Liver (tissue), 3 donors: ENCODE results near the gene DPF3.

Source experiments
- FOXA1 ChIP-seq: IDR thresholded peaks from 2 replicates; pipeline ENCODE4 v1.6.1; 2016; ENCODE audit warnings: antibody characterized with exemption
- GABPA ChIP-seq, 2 donors: IDR thresholded peaks in 1 of 2; conservative IDR thresholded peaks in 1 of 2; 2 replicates each; pipeline ENCODE4 v1.6.1; 2016; ENCODE audit warnings: antibody characterized with exemption in 2 of 2, mild to moderate bottlenecking in 1 of 2, moderate library complexity in 1 of 2
- SP1 ChIP-seq: IDR thresholded peaks from 2 replicates; pipeline ENCODE4 v1.6.1; 2018; ENCODE audit warnings: antibody characterized with exemption, mild to moderate bottlenecking
- TAF1 ChIP-seq: conservative IDR thresholded peaks from 2 replicates; pipeline ENCODE4 v1.6.1; 2016; ENCODE audit warnings: antibody characterized with exemption, mild to moderate bottlenecking
- YY1 ChIP-seq: IDR thresholded peaks from 2 replicates; pipeline ENCODE4 v1.6.1; 2016; ENCODE audit warnings: antibody characterized with exemption, mild to moderate bottlenecking
- TF ChIP-seq, protein P1 (sequence below): IDR thresholded peaks from 2 replicates; pipeline ENCODE4 v1.6.1; 2016; ENCODE audit warnings: antibody characterized with exemption, mild to moderate bottlenecking
- TF ChIP-seq, protein P2 (sequence below): fragments of 150-350 bp; IDR thresholded peaks from 2 replicates; pipeline ENCODE4 v1.5.1; 2017; ENCODE audit warnings: improper control_type of control experiment, low read depth, low read length; ENCODE audit not compliant: missing input control
- donor health status: healthy.
- donor health status: healthy.

DNA sequence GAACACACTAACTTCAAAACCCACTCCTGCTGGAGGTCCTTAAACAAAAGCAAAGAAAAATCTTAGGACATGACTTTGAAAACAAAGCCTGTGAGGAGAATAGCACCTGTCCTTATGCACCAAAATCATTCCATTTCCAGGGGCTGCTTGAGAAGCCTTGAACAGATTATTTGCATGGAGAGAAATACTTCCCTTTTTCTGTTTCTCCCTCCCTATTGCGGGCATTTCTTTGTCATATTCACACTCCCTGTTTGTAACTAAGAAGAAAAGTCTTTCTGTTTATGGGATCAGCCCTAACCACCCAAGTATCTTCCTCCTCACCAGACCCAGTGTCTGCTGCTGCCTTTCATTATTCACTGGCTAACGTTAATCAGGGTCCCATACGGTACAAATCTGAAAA, 218.8 kb downstream of the DPF3 start:
- TF ChIP-seq FOXA1 = no peak
- no peak for TF ChIP-seq YY1
- no peak for TF ChIP-seq GABPA (IDR thresholded peaks at IDR 0.05 in 1 of 2, conservative IDR thresholded peaks at IDR 0.05 in 1 of 2)
- TF ChIP-seq, protein P1, sequence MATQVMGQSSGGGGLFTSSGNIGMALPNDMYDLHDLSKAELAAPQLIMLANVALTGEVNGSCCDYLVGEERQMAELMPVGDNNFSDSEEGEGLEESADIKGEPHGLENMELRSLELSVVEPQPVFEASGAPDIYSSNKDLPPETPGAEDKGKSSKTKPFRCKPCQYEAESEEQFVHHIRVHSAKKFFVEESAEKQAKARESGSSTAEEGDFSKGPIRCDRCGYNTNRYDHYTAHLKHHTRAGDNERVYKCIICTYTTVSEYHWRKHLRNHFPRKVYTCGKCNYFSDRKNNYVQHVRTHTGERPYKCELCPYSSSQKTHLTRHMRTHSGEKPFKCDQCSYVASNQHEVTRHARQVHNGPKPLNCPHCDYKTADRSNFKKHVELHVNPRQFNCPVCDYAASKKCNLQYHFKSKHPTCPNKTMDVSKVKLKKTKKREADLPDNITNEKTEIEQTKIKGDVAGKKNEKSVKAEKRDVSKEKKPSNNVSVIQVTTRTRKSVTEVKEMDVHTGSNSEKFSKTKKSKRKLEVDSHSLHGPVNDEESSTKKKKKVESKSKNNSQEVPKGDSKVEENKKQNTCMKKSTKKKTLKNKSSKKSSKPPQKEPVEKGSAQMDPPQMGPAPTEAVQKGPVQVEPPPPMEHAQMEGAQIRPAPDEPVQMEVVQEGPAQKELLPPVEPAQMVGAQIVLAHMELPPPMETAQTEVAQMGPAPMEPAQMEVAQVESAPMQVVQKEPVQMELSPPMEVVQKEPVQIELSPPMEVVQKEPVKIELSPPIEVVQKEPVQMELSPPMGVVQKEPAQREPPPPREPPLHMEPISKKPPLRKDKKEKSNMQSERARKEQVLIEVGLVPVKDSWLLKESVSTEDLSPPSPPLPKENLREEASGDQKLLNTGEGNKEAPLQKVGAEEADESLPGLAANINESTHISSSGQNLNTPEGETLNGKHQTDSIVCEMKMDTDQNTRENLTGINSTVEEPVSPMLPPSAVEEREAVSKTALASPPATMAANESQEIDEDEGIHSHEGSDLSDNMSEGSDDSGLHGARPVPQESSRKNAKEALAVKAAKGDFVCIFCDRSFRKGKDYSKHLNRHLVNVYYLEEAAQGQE = no peak
- TF ChIP-seq, protein P2, sequence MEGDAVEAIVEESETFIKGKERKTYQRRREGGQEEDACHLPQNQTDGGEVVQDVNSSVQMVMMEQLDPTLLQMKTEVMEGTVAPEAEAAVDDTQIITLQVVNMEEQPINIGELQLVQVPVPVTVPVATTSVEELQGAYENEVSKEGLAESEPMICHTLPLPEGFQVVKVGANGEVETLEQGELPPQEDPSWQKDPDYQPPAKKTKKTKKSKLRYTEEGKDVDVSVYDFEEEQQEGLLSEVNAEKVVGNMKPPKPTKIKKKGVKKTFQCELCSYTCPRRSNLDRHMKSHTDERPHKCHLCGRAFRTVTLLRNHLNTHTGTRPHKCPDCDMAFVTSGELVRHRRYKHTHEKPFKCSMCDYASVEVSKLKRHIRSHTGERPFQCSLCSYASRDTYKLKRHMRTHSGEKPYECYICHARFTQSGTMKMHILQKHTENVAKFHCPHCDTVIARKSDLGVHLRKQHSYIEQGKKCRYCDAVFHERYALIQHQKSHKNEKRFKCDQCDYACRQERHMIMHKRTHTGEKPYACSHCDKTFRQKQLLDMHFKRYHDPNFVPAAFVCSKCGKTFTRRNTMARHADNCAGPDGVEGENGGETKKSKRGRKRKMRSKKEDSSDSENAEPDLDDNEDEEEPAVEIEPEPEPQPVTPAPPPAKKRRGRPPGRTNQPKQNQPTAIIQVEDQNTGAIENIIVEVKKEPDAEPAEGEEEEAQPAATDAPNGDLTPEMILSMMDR = no peak
- TF ChIP-seq SP1 = no peak
- no peak for TF ChIP-seq TAF1
